ENCODE results near the gene OVAAL.

The OVAAL gene

GRCh38 chr1:180571832-180572636 lies 13.3 kb downstream of the OVAAL start:
- DNase-seq: no peak

- DNase-seq: no peak
Observed at GRCh38 chr1:180572760-180573159, 14.0 kb downstream of the OVAAL start.

GRCh38 chr1:180574031-180574713 lies 15.4 kb downstream of the OVAAL start:
- DNase-seq: no peak

GRCh38 chr1:180577361-180577760 lies 18.6 kb downstream of the OVAAL start:
- DNase-seq: no peak

- DNase-seq: no peak
Observed at GRCh38 chr1:180579961-180580611, 21.3 kb downstream of the OVAAL start.

GRCh38 chr1:180581635-180582039 lies 22.9 kb downstream of the OVAAL start:
- DNase-seq: no peak

- DNase-seq: no peak
Observed at GRCh38 chr1:180584869-180585268, 26.1 kb downstream of the OVAAL start.

GRCh38 chr1:180585994-180586359 lies 27.2 kb downstream of the OVAAL start:
- no peak for DNase-seq

- peak; percentile 79 for DNase-seq
Observed at GRCh38 chr1:180586671-180587155, 27.9 kb downstream of the OVAAL start.

GRCh38 chr1:180588121-180588520 lies 29.4 kb downstream of the OVAAL start:
- DNase-seq: no peak

- no peak for DNase-seq
Observed at GRCh38 chr1:180590889-180591288, 32.1 kb downstream of the OVAAL start.

GRCh38 chr1:180593382-180593781 lies 34.6 kb downstream of the OVAAL start:
- DNase-seq: no peak

- DNase-seq: peak; percentile 51
Observed at GRCh38 chr1:180594723-180595122, 36.0 kb downstream of the OVAAL start.

GRCh38 chr1:180595966-180596365 lies 37.2 kb downstream of the OVAAL start:
- no peak for DNase-seq

- no peak for DNase-seq
Observed at GRCh38 chr1:180597520-180597919, 38.8 kb downstream of the OVAAL start.

- DNase-seq: no peak
Observed at GRCh38 chr1:180598333-180598974, 39.7 kb downstream of the OVAAL start.

- no peak for DNase-seq
Observed at GRCh38 chr1:180600343-180600742, 41.6 kb downstream of the OVAAL start.

GRCh38 chr1:180601512-180601911 lies 42.7 kb downstream of the OVAAL start:
- no peak for DNase-seq

GRCh38 chr1:180603223-180603849 lies 44.6 kb downstream of the OVAAL start:
- no peak for DNase-seq

- DNase-seq: no peak
Observed at GRCh38 chr1:180603850-180604226, 45.1 kb downstream of the OVAAL start.

- no peak for DNase-seq
Observed at GRCh38 chr1:180606155-180606554, 47.4 kb downstream of the OVAAL start.

- DNase-seq: no peak
Observed at GRCh38 chr1:180609643-180610555, 51.1 kb downstream of the OVAAL start.
